ENCODE measurements around the gene CCR1.

Gene CCR1

GRCh38 chr3:46238386-46238785 is 30.3 kb upstream of the CCR1 start:
- no peak overlapping the region for H3K27ac ChIP-seq
- TF ChIP-seq ZFX (IDR thresholded peaks at IDR 0.05) (no peak), CTCF (conservative IDR thresholded peaks at IDR 0.05) (no peak)

- H3K27ac ChIP-seq = no peak overlapping the region
- TF ChIP-seq ZFX (IDR thresholded peaks at IDR 0.05) = no peak
- TF ChIP-seq CTCF (conservative IDR thresholded peaks at IDR 0.05) = no peak
Measured at GRCh38 chr3:46236294-46237054, 28.4 kb upstream of the CCR1 start.

GRCh38 chr3:46235425-46235824 is 27.3 kb upstream of the CCR1 start:
- TF ChIP-seq ZFX (IDR thresholded peaks at IDR 0.05) (no peak), CTCF (conservative IDR thresholded peaks at IDR 0.05) (no peak)

GRCh38 chr3:46233194-46233593 is 25.1 kb upstream of the CCR1 start:
- H3K27ac ChIP-seq = no peak overlapping the region
- TF ChIP-seq ZFX (IDR thresholded peaks at IDR 0.05) (no peak), CTCF (conservative IDR thresholded peaks at IDR 0.05) (no peak)

More at GRCh38 chr3:46235425-46235824, 27.3 kb upstream of the CCR1 start:
- no peak overlapping the region for H3K27ac ChIP-seq

GRCh38 chr3:46231323-46231722 is 23.2 kb upstream of the CCR1 start:
- H3K27ac ChIP-seq = no peak overlapping the region
- TF ChIP-seq ZFX (IDR thresholded peaks at IDR 0.05) = no peak
- TF ChIP-seq CTCF (conservative IDR thresholded peaks at IDR 0.05) = no peak

GRCh38 chr3:46228260-46229242 is 20.4 kb upstream of the CCR1 start:
- TF ChIP-seq CTCF (conservative IDR thresholded peaks at IDR 0.05) = no peak
- no peak for TF ChIP-seq ZFX (IDR thresholded peaks at IDR 0.05)
- no peak overlapping the region for H3K27ac ChIP-seq

Measured in C4-2B (cell line).